GDM1 (cell line): Measurements from ENCODE around the gene SDS.

Experiments
- DNase-seq: peaks from one replicate; lab custom pipeline; 2025; lab: John Stamatoyannopoulos, UW

Gene SDS

GRCh38 chr12:113398346-113399290 is 5.1 kb downstream of the SDS start:
- no peak for DNase-seq

- DNase-seq = no peak
These were observed 6.0 kb downstream of the SDS start for GRCh38 chr12:113397497-113398197.

GRCh38 chr12:113396828-113397496 is 6.7 kb downstream of the SDS start:
- DNase-seq = no peak

DNA sequence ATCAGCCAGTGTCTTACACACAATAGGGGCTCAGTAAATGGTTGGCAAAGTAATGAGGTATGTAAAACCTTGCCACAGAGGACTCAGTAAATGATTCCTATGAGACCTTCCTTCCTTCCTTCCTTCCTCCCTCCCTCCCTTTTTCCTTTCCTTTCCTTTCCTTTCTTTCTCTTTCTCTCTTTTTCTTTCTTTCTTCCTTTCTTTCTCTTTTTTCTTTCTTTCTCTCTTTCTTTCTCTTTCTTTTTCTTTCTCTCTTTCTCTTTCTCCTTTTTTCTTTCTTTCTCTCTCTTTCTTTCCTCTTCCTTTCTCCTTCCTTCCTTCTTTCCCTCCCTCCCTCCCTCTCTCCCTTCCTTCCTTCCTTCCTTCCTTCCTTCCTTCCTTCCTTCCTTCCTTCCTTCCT is 7.5 kb downstream of the SDS start:
- no peak for DNase-seq

DNA sequence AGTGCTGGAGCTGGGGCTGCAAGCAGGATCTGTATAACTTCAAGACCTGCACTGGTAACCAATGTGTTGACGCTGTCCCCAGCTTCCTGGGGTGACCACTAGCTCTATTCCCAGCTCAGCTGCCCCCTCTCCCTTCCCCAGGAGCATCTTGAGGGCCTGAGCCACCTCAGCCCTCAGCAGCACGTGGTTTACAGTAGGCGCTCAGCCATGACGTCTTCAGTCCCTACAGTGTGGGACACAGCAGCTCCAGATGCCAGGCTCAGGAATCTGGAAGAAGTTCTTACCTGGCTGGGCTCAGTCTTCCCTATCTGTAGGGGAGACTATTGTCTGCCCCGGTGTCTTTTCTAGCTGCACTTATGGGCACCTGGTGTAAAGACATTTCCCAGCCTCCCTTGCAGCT is 8.6 kb downstream of the SDS start:
- no peak for DNase-seq

- no peak for DNase-seq
These were observed 9.9 kb downstream of the SDS start for GRCh38 chr12:113393749-113394148.

DNA sequence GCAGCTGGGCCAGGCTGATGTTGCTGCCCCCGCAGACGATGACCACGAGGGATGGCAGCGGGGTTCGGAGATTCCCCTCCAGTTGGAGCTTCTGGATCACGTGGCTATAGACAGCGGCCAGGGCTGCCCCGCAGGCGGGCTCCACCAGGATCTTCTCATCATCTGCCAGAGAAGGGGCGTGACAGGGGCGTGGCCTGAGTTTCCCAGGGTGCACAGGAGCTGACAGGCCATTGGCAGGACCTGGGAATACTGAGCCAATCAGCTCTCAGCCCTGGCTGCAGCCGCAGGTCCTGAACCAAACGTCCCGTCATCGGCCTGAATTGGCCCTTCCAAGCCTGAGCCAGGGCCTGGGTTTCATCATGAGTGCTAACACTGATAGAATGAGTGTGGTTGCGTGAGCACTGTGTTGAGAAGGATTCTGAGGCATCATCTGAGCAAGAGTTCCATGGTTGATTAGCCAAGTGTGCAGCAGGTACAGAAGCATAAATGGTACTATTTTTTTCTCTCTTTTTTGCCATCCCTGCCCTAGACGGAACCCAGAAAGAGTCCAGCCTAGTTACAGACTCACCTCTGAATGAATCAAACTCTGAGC is 10.6 kb downstream of the SDS start:
- no peak for DNase-seq

DNA sequence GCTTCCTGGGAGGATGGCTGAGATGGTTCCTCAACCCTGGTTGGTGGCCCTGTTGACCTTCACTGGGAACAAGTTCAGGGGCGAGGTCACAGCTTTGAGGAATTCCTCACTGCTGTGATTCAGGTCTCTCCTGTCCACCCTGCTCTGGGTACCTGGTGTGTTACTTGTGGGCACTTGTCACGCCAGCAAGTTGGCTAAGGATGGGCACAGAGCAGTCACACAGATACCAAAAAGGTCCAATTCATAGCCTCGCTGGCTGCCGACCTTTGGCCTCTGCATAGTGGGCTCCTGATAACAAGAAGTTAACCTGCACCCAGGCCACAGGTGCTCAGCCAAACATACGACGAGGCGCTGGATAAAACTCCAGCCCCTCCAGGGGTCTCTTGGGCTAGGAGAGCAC is 11.2 kb downstream of the SDS start:
- DNase-seq = no peak

DNA sequence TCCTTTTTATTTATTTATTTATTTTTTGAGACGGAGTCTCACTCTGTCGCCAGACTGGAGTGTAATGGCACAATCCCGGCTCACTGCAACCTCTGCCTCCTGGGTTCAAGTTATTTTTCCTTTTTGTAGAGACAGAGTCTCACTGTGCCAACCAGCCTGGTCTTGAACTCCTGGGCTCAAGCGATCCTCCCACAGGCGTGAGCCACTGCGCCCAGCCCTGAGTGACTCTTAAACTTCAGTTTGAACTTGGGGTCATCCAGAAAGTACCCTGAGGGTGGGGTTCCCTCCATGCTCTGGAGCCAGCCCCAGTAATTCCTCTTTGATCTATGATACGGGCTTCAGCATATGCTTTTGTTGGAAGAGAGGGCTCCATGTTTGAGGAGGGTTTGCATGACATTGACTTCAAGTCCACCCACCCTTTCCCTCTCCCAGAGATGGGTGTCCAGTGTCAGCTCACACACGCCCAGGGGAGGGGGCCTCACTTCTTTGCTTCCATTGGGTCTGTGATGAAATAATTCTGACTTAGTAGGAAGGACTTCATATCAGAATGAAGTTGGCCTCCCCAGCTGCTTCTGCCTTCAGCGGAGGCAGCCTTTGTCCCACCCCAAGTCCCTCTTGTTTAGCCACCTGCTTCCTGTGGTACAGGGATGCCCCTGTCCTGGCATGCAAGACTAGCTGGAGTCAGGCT is 11.9 kb downstream of the SDS start:
- no peak for DNase-seq

DNA sequence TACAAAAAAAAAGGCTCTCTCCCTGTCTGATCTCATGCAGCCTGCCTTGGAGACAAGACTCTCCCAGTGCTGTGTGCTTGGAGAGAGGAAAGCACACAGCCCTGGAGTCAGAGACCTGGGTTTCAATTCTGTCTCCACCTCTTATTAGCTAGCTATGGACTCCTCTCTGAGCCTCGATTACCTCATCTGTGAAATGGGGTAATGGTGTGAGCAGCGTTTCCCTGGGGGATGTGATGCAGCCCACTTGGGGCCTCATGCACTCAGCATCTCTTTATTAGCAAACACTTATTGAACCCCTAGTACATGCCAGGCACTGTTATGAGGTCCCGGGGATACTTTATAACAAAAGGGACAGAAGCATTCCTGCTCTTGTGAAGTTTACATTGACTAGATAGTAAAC is 12.5 kb downstream of the SDS start:
- DNase-seq = no peak

GRCh38 chr12:113390064-113391043 is 13.3 kb downstream of the SDS start:
- no peak for DNase-seq

DNA sequence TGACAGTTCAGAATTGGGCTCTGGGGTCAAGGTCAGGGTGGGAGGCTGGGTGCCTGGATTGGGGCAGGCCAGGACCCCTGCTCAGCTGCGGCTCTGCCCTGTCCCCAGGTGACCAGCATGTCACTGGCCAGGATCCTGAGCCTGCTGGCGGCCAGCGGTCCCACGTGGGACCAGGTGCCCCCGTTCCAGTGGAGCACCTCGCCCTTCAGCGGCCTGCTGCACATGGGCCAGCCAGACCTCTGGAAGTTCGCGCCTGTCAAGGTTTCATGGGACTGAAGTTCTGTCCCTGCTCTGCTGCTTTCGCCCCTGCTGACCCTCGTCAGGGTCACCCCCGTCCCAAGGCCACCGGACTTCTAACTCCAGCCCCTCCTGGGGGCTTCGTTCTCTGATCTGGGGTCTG is 15.3 kb downstream of the SDS start:
- DNase-seq = no peak

DNA sequence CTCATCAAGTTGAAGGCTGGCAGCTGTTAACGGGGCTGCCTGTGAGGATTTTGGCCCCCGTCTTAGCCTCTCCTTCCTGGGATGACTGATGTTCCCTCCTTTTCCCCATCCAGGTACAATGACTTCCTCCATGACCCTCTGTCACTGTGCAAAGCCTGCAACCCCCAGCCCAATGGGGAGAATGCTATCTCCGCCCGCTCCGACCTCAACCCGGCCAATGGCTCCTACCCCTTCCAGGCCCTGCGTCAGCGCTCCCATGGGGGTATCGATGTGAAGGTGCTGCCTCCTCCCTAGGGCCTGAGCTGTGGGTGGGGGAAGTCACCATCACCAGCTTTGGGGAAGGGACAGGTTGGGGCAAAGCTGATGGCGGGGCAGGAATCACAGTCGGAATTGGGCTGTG is 16.1 kb downstream of the SDS start:
- DNase-seq = no peak

GRCh38 chr12:113386866-113387566 is 16.7 kb downstream of the SDS start:
- DNase-seq = no peak

DNA sequence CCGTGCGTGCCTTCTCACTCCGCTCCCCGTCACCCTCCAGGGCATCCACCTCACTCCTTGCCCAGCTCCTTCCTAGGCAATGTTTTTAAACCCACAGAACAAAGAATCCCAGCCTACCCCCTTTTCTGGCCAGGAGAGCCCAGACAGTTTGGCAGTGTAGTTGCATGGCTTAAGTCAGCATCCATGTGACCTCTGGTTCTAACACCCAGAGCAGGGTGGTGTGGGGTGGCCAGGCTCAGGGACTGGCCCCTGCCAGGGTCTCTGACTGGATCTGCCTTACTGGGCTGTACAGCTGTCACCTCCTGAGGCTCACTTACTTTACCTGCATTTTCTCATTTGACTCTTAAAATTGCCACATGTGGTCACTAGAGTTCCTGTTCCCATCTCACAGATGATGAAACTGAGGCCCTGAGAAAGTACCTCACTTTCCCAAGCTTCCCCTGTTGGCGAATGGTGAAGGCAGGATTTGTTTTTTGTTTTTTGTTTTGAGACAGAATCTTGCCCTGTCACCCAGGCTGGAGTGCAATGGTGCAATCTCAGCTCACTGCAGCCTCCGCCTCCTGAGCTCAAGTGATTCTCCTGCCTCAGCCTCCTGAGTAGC is 18.3 kb downstream of the SDS start:
- DNase-seq = no peak

DNA sequence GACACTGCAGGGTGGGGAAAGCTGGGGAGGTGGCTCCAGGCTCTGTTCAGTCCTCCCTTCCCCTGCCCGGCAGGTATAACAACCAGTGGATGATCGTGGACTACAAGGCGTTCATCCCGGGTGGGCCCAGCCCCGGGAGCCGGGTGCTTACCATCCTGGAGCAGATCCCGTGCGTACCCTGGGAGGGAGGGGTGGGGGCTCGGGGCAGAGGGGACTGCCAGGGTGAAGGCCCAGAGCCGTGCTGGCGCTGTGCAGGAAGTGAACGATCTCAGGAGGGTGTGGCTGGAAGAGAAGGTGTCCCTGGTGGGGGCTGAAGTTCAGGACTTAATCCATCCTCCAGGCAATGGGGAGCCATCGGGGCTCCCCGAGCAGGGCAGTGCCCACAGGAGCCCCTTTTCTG is 18.9 kb downstream of the SDS start:
- DNase-seq = no peak

- no peak for DNase-seq
These were observed 21.5 kb downstream of the SDS start for GRCh38 chr12:113382206-113382605.

- DNase-seq = no peak
These were observed 22.5 kb downstream of the SDS start for GRCh38 chr12:113381220-113381619.

DNA sequence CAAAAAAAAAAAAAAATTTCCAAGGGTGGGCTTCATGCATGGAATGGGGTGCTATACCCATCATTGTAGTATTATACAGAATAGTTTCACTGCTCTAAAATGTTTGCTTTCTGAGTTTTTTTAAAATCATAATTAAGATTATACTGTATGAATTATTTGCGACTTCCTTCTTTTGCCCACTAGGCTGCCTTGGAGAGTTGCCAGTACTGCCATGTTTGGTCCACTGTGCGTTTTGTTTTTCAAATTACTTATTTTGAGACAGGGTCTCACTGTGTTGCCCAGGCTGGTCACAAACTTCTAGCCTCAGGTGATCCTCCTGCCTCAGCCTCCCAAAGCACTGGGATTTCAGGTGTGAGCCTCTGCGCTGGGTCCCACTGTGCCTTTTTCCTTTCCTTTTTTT is 25.4 kb downstream of the SDS start:
- no peak for DNase-seq
